Pulmonary artery endothelial cell (primary cell): ENCODE measurements around the gene SH3RF1. TPM values are rescaled to one million over a fixed set of nuclear protein-coding genes. Genes with fewer than 3 reads are reported as not detected.
"Not testable (repeated sequence)": the region's sequence is repeated elsewhere in the genome, so short reads cannot be mapped to it uniquely, and the experiment has no call there.

ENCODE experiments used
- DNase-seq: peaks from one replicate; pipeline ENCODE4 v3.0.0-alpha.2; 2011; ENCODE audit warnings: low read depth, low spot score
- total RNA-seq: library from RNA; depleted of rRNA; stranded (reverse); fragments of >200 nt; gene quantifications from 2 replicates; pipeline ENCODE4 v1.2.3, GENCODE V29; 2014

SH3RF1 gene
- total RNA-seq, 1 donor from 2014 or later: 18.4 TPM

GRCh38 chr4:169228076-169228475 lies 42.7 kb downstream of the SH3RF1 start:
- DNase-seq: no peak

GRCh38 chr4:169226565-169226964 lies 44.2 kb downstream of the SH3RF1 start:
- DNase-seq: no peak

- DNase-seq: no peak
These were observed 44.9 kb downstream of the SH3RF1 start for GRCh38 chr4:169225812-169226211.

GRCh38 chr4:169225058-169225751 lies 45.6 kb downstream of the SH3RF1 start:
- peak; percentile 69 for DNase-seq

GRCh38 chr4:169222761-169223160 lies 48.0 kb downstream of the SH3RF1 start:
- no peak for DNase-seq

GRCh38 chr4:169221662-169222061 lies 49.1 kb downstream of the SH3RF1 start:
- no peak for DNase-seq

GRCh38 chr4:169220854-169221411 lies 49.8 kb downstream of the SH3RF1 start:
- DNase-seq: no peak

GRCh38 chr4:169220447-169220846 lies 50.3 kb downstream of the SH3RF1 start:
- DNase-seq: no peak

- no peak for DNase-seq
These were observed 51.3 kb downstream of the SH3RF1 start for GRCh38 chr4:169219440-169219839.

- DNase-seq: no peak
These were observed 55.1 kb downstream of the SH3RF1 start for GRCh38 chr4:169215656-169216055.

- no peak for DNase-seq
These were observed 57.8 kb downstream of the SH3RF1 start for GRCh38 chr4:169212981-169213380.

- DNase-seq: no peak
These were observed 60.1 kb downstream of the SH3RF1 start for GRCh38 chr4:169210504-169211118.

GRCh38 chr4:169209388-169209883 lies 61.3 kb downstream of the SH3RF1 start:
- DNase-seq: no peak

- DNase-seq: no peak
These were observed 62.2 kb downstream of the SH3RF1 start for GRCh38 chr4:169208516-169208915.

GRCh38 chr4:169208090-169208455 lies 62.7 kb downstream of the SH3RF1 start:
- no peak for DNase-seq

- DNase-seq: no peak
These were observed 63.2 kb downstream of the SH3RF1 start for GRCh38 chr4:169207436-169208089.

GRCh38 chr4:169205744-169206080 lies 65.0 kb downstream of the SH3RF1 start:
- no peak for DNase-seq

GRCh38 chr4:169205075-169205743 lies 65.5 kb downstream of the SH3RF1 start:
- no peak for DNase-seq

- DNase-seq: no peak
These were observed 66.9 kb downstream of the SH3RF1 start for GRCh38 chr4:169203891-169204290.

- DNase-seq: not testable (repeated sequence)
These were observed 67.5 kb downstream of the SH3RF1 start for GRCh38 chr4:169203278-169203677.

- no peak for DNase-seq
These were observed 67.9 kb downstream of the SH3RF1 start for GRCh38 chr4:169202878-169203277.
